HepG2 (cell line): ENCODE results near the gene ANO6. TPM values are rescaled to one million over a fixed set of nuclear protein-coding genes. Genes with fewer than 3 reads are reported as not detected.

Experiments used
- AFF4 ChIP-seq: sonication (generic); formaldehyde crosslinking; IDR thresholded peaks from 2 replicates; pipeline ENCODE4 v1.4.0; 2020; ENCODE audit warnings: missing genetic modification reagents
- AKNA ChIP-seq: sonication (generic); formaldehyde crosslinking; IDR thresholded peaks from 2 replicates; pipeline ENCODE4 v1.4.0; 2020; ENCODE audit warnings: missing genetic modification reagents, borderline replicate concordance
- KAT7 ChIP-seq: IDR thresholded peaks from 2 replicates; pipeline ENCODE4 v1.6.1; 2018; ENCODE audit warnings: borderline replicate concordance, missing compliant biosample characterization
- TBL1XR1 ChIP-seq: fragments of 150-350 bp; IDR thresholded peaks from 2 replicates; pipeline ENCODE4 v1.6.1; 2014; ENCODE audit warnings: borderline replicate concordance, low read length; ENCODE audit not compliant: partially characterized antibody
- polyA plus RNA-seq, 8 experiments: library from polyadenylated mRNA; depleted of rRNA in 3 of 8; stranded (reverse) in 7 of 8; unstranded in 1 of 8; fragments of >200 nt; fragmentation: Illumina TruSeq in 4 of 8; extraction: Trizol in 4 of 8; gene quantifications; 2 replicates each; pipeline versions ENCODE4 v1.2.1 to v1.2.3, GENCODE V29; 2011 to 2016; ENCODE audit warnings: low read depth in 4 of 8, missing spikeins in 1 of 8, mixed read lengths in 1 of 8; ENCODE audit not compliant: insufficient read depth in 1 of 8
- total RNA-seq, 5 experiments: library from RNA; depleted of rRNA; stranded (reverse); fragments of >200 nt; fragmentation: Illumina TruSeq; extraction: Trizol; gene quantifications; 2 replicates each; pipeline ENCODE4 v1.2.3, GENCODE V29; 2016; ENCODE audit warnings: low read depth in 1 of 5
- TF ChIP-seq, protein P1 (sequence below): sonication (generic); formaldehyde crosslinking; IDR thresholded peaks from 2 replicates; pipeline ENCODE4 v1.8.1; 2023; ENCODE audit warnings: mild to moderate bottlenecking, missing genetic modification reagents

Gene ANO6
- total and polyA plus RNA-seq, 2 of the 13 experiments (the other 11 are each of a cell fraction or from before 2014, with no cell fraction given), result 37.8 to 57.1 TPM

GRCh38 chr12:45481746-45482145, 265.9 kb downstream of the ANO6 start (continued):
- TF ChIP-seq AKNA (CRISPR knock-in tag), result no peak
- TF ChIP-seq, protein P1, sequence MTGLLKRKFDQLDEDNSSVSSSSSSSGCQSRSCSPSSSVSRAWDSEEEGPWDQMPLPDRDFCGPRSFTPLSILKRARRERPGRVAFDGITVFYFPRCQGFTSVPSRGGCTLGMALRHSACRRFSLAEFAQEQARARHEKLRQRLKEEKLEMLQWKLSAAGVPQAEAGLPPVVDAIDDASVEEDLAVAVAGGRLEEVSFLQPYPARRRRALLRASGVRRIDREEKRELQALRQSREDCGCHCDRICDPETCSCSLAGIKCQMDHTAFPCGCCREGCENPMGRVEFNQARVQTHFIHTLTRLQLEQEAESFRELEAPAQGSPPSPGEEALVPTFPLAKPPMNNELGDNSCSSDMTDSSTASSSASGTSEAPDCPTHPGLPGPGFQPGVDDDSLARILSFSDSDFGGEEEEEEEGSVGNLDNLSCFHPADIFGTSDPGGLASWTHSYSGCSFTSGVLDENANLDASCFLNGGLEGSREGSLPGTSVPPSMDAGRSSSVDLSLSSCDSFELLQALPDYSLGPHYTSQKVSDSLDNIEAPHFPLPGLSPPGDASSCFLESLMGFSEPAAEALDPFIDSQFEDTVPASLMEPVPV (CRISPR knock-in tag), result no peak
- no peak for TF ChIP-seq TBL1XR1
- TF ChIP-seq AFF4 (CRISPR knock-in tag), result no peak
- TF ChIP-seq KAT7, result no peak
